T-helper 17 cell (primary cell): ENCODE results near the gene OR52N1. TPM values are rescaled to one million over a fixed set of nuclear protein-coding genes. Genes with fewer than 3 reads are reported as not detected.

Experiments used
- ATAC-seq: fragments of 150-1000 bp; cut with Tn5 transposase; 2 replicates; pipeline ENCODE4 v1.10.0; 2021; ENCODE audit warnings: mild to moderate bottlenecking, moderate library complexity
- DNase-seq, 3 donors: peaks; one replicate each; pipeline versions ENCODE4 v3.0.0 to v3.0.0-alpha.2; 2020 to 2021
- H3K9me3 ChIP-seq: one replicate; pipeline ENCODE4 v1.7.0; 2013; ENCODE audit warnings: low read length, mild to moderate bottlenecking; ENCODE audit not compliant: control insufficient read depth, poor library complexity, severe bottlenecking
- H3K27ac Mint-ChIP-seq: one replicate; pipeline ENCODE4 v1.8.0; 2022; ENCODE audit warnings: mild to moderate bottlenecking, moderate library complexity, mixed read lengths
- H3K27me3 Mint-ChIP-seq: one replicate; pipeline ENCODE4 v1.8.0; 2022; ENCODE audit warnings: mixed read lengths
- H3K36me3 Mint-ChIP-seq: one replicate; pipeline ENCODE4 v1.8.0; 2022; ENCODE audit warnings: low read depth, mixed read lengths
- H3K4me1 Mint-ChIP-seq: one replicate; pipeline ENCODE4 v1.8.0; 2022; ENCODE audit warnings: mild to moderate bottlenecking, mixed read lengths
- H3K4me3 Mint-ChIP-seq: one replicate; pipeline ENCODE4 v1.8.0; 2022; ENCODE audit warnings: mild to moderate bottlenecking, moderate library complexity, mixed read lengths
- total RNA-seq, 4 donors: library from RNA in 2 of 4; stranded (reverse) in 2 of 4; gene quantifications; one replicate each; pipeline ENCODE4 v1.2.3 and lab custom pipeline; 2022 to 2026

The OR52N1 gene
- total RNA-seq (not detected), total RNA-seq (lab: John Stamatoyannopoulos, UW) (0 reads per million in 2 donors)

GRCh38 chr11:5791165-5791564 is at the start of gene OR52N1:
Gene OR52N1, minus strand, starts transcription at chr11:5791265. Its CDS starts 2,449 bp downstream, at chr11:5788816.
- H3K4me3 Mint-ChIP-seq, result no peak within 1 kb of the TSS

GRCh38 chr11:5837695-5838094 is 46.6 kb upstream of the OR52N1 start:
- no peaks in the 10 kb centered on the region for H3K36me3 Mint-ChIP-seq
- H3K27ac Mint-ChIP-seq, result no peak overlapping the region

More at GRCh38 chr11:5791165-5791564, at the start of gene OR52N1:
- ATAC-seq (no peak), DNase-seq (no peak)
- H3K36me3 Mint-ChIP-seq, result no peaks in the 10 kb centered on the region
- no peaks in the 10 kb centered on the region for H3K9me3 ChIP-seq
- H3K27me3 Mint-ChIP-seq, result peaks cover 23% of the 10 kb centered on the region
- no peak within 1 kb of the TSS for H3K27ac Mint-ChIP-seq
- H3K4me1 Mint-ChIP-seq, result no peaks in the 10 kb centered on the region

GRCh38 chr11:5833446-5833845 is 42.4 kb upstream of the OR52N1 start:
- no peaks in the 10 kb centered on the region for H3K9me3 ChIP-seq
- peaks cover 20% of the 10 kb centered on the region for H3K27me3 Mint-ChIP-seq
- ATAC-seq (no peak), DNase-seq (no peak)
- H3K27ac Mint-ChIP-seq, result no peak overlapping the region
- H3K36me3 Mint-ChIP-seq, result no peaks in the 10 kb centered on the region
- no peaks in the 10 kb centered on the region for H3K4me1 Mint-ChIP-seq
- no peak overlapping the region for H3K4me3 Mint-ChIP-seq

More at GRCh38 chr11:5837695-5838094, 46.6 kb upstream of the OR52N1 start:
- DNase-seq (no peak), ATAC-seq (no peak)
- no peaks in the 10 kb centered on the region for H3K4me1 Mint-ChIP-seq
- H3K9me3 ChIP-seq, result no peaks in the 10 kb centered on the region
- H3K4me3 Mint-ChIP-seq, result no peak overlapping the region
- peaks cover 25% of the 10 kb centered on the region for H3K27me3 Mint-ChIP-seq

- Mint-ChIP-seq H3K36me3 (no peaks in the 10 kb centered on the region), H3K27me3 (peaks cover 12% of the 10 kb centered on the region), H3K4me1 (no peaks in the 10 kb centered on the region), H3K27ac (no peak overlapping the region), H3K4me3 (no peak overlapping the region)
- no peak for DNase-seq
- ATAC-seq, result no peak
- H3K9me3 ChIP-seq, result no peaks in the 10 kb centered on the region
Observed at GRCh38 chr11:5831196-5831829, 40.2 kb upstream of the OR52N1 start.

- ATAC-seq (no peak), DNase-seq (no peak)
- no peaks in the 10 kb centered on the region for H3K9me3 ChIP-seq
- Mint-ChIP-seq H3K4me3 (peak overlapping the region; percentile 82), H3K4me1 (peaks cover 9% of the 10 kb centered on the region), H3K27ac (peak overlapping the region; percentile 80), H3K27me3 (no peaks in the 10 kb centered on the region), H3K36me3 (no peaks in the 10 kb centered on the region)
Observed at GRCh38 chr11:5818245-5818886, 27.3 kb upstream of the OR52N1 start.

- no peak overlapping the region for H3K4me3 Mint-ChIP-seq
- no peak for ATAC-seq
- peaks cover 11% of the 10 kb centered on the region for H3K4me1 Mint-ChIP-seq
- peaks cover 1% of the 10 kb centered on the region for H3K27me3 Mint-ChIP-seq
- H3K36me3 Mint-ChIP-seq, result no peaks in the 10 kb centered on the region
- DNase-seq, result no peak
- H3K9me3 ChIP-seq, result no peaks in the 10 kb centered on the region
- no peak overlapping the region for H3K27ac Mint-ChIP-seq
Observed at GRCh38 chr11:5815534-5815933, 24.5 kb upstream of the OR52N1 start.

GRCh38 chr11:5809905-5810795 is 19.1 kb upstream of the OR52N1 start:
- H3K27ac Mint-ChIP-seq, result no peak overlapping the region
- DNase-seq (no peak), ATAC-seq (no peak)
- no peaks in the 10 kb centered on the region for H3K9me3 ChIP-seq
- H3K4me3 Mint-ChIP-seq, result no peak overlapping the region
- peaks cover 41% of the 10 kb centered on the region for H3K27me3 Mint-ChIP-seq
- peaks cover 15% of the 10 kb centered on the region for H3K4me1 Mint-ChIP-seq
- H3K36me3 Mint-ChIP-seq, result peaks cover 4% of the 10 kb centered on the region

- H3K27ac Mint-ChIP-seq, result peak overlapping the region; percentile 75
- peaks cover 12% of the 10 kb centered on the region for H3K4me1 Mint-ChIP-seq
- no peak for DNase-seq
- no peaks in the 10 kb centered on the region for H3K9me3 ChIP-seq
- ATAC-seq, result peak; percentile 34
- H3K27me3 Mint-ChIP-seq, result peaks cover 41% of the 10 kb centered on the region
- H3K36me3 Mint-ChIP-seq, result peaks cover 4% of the 10 kb centered on the region
- peak overlapping the region; percentile 95 for H3K4me3 Mint-ChIP-seq
Observed at GRCh38 chr11:5809122-5809519, 18.1 kb upstream of the OR52N1 start.

- Mint-ChIP-seq H3K27me3 (peaks cover 41% of the 10 kb centered on the region), H3K4me3 (peak within 1 kb of the TSS; percentile 95), H3K36me3 (peaks cover 4% of the 10 kb centered on the region), H3K27ac (peak within 1 kb of the TSS; percentile 75), H3K4me1 (peaks cover 12% of the 10 kb centered on the region)
- ATAC-seq (peak; percentile 90), DNase-seq (peak; percentile 47 to 58 (median 52))
- no peaks in the 10 kb centered on the region for H3K9me3 ChIP-seq
Observed at GRCh38 chr11:5808500-5809121, 17.5 kb upstream of the OR52N1 start, which contains the start of gene OR52N2. Gene OR52N2, plus strand, starts transcription at chr11:5808924. Its CDS starts 11,412 bp downstream, at chr11:5820336.

- ATAC-seq (no peak), DNase-seq (no peak)
- Mint-ChIP-seq H3K4me3 (no peak overlapping the region), H3K27me3 (peaks cover 41% of the 10 kb centered on the region), H3K4me1 (peaks cover 12% of the 10 kb centered on the region), H3K27ac (no peak overlapping the region), H3K36me3 (peaks cover 4% of the 10 kb centered on the region)
- H3K9me3 ChIP-seq, result no peaks in the 10 kb centered on the region
Observed at GRCh38 chr11:5807580-5807979, 16.5 kb upstream of the OR52N1 start.

- H3K4me1 Mint-ChIP-seq, result peaks cover 4% of the 10 kb centered on the region
- H3K36me3 Mint-ChIP-seq, result peaks cover 3% of the 10 kb centered on the region
- DNase-seq (no peak), ATAC-seq (no peak)
- peaks cover 45% of the 10 kb centered on the region for H3K27me3 Mint-ChIP-seq
- no peak overlapping the region for H3K4me3 Mint-ChIP-seq
- no peak overlapping the region for H3K27ac Mint-ChIP-seq
- H3K9me3 ChIP-seq, result no peaks in the 10 kb centered on the region
Observed at GRCh38 chr11:5803982-5804381, 12.9 kb upstream of the OR52N1 start.

GRCh38 chr11:5796541-5796940 is 5.5 kb upstream of the OR52N1 start:
- Mint-ChIP-seq H3K4me3 (no peak overlapping the region), H3K36me3 (no peaks in the 10 kb centered on the region), H3K27ac (no peak overlapping the region), H3K4me1 (no peaks in the 10 kb centered on the region), H3K27me3 (peaks cover 42% of the 10 kb centered on the region)
- DNase-seq (no peak), ATAC-seq (no peak)
- H3K9me3 ChIP-seq, result no peaks in the 10 kb centered on the region

GRCh38 chr11:5783255-5783654 is 7.8 kb downstream of the OR52N1 start, which contains the start of gene OR52N5:
Gene OR52N5, minus strand, starts transcription at chr11:5783355. Its CDS starts 4,721 bp downstream, at chr11:5778634.
- H3K4me1 Mint-ChIP-seq, result peaks cover 4% of the 10 kb centered on the region
- DNase-seq, result no peak
- H3K27ac Mint-ChIP-seq, result no peak within 1 kb of the TSS
- H3K9me3 ChIP-seq, result no peaks in the 10 kb centered on the region
- no peak within 1 kb of the TSS for H3K4me3 Mint-ChIP-seq
- H3K27me3 Mint-ChIP-seq, result peaks cover 20% of the 10 kb centered on the region
- ATAC-seq, result no peak
- peaks cover 2% of the 10 kb centered on the region for H3K36me3 Mint-ChIP-seq
